Neural cell (in vitro differentiated cells): Measurements from ENCODE around the gene RSBN1.

Source experiments
- EP300 ChIP-seq: fragments of 450-650 bp; conservative IDR thresholded peaks from 2 replicates; pipeline ENCODE4 v1.6.1; 2014; ENCODE audit warnings: antibody characterized with exemption, mild to moderate bottlenecking, moderate library complexity; ENCODE audit not compliant: poor library complexity, severe bottlenecking
- EZH2 ChIP-seq: fragments of 200-600, 300-800 bp; shearing (Covaris generic), sonication (generic); IDR thresholded peaks from 2 replicates; pipeline ENCODE4 v1.6.1; 2014; ENCODE audit warnings: antibody characterized with exemption, low read length, borderline replicate concordance, mild to moderate bottlenecking; ENCODE audit not compliant: insufficient read depth, poor library complexity, severe bottlenecking
- POLR2AphosphoS5 ChIP-seq: IDR thresholded peaks from 2 replicates; pipeline ENCODE4 v1.6.1; 2012
- REST ChIP-seq: IDR thresholded peaks from 2 replicates; pipeline ENCODE4 v1.6.1; 2012; ENCODE audit warnings: borderline replicate concordance
- SMC3 ChIP-seq: fragments of 450-650 bp; conservative IDR thresholded peaks from 2 replicates; pipeline ENCODE4 v1.6.1; 2014; ENCODE audit warnings: antibody characterized with exemption, mild to moderate bottlenecking, moderate library complexity; ENCODE audit not compliant: poor library complexity
- TF ChIP-seq, protein P1 (sequence below): fragments of 450-650 bp; IDR thresholded peaks from 2 replicates; pipeline ENCODE4 v1.5.1; 2014; ENCODE audit warnings: antibody characterized with exemption, mild to moderate bottlenecking, moderate library complexity; ENCODE audit not compliant: poor library complexity, severe bottlenecking

DNA sequence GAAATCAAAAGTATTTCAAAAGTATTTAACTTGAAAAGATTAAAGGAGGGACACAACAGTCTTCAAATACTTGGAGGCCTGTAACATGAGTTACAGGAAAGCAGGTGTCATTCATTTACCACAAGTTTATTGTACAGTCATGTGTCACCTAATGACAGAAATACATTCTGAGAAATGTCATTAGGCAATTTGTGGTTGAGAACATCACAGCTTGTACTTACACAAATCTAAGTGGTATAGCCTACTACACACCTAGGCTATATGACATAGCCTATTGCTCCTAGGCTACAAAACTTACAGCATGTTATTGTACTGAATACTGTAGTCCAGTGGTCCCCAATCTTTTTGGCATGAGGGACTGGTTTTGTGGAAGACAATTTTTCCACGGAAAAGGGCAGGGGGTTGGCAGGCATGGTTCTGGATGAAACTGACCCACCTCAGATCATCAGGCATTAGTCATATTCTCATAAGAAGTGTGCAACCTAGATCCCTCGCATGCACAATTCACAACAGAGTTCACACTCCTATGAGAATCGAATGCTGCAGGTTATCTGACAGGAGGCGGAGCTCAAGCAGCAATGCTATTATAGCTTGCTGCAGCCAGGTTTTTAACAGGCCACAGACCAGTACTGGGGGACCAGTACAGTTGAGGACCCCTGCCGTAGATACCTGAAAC is 28.0 kb downstream of the RSBN1 start:
- TF ChIP-seq EP300 (no peak), EZH2 (no peak), POLR2AphosphoS5 (no peak), SMC3 (no peak), REST (no peak)
- TF ChIP-seq, protein P1, sequence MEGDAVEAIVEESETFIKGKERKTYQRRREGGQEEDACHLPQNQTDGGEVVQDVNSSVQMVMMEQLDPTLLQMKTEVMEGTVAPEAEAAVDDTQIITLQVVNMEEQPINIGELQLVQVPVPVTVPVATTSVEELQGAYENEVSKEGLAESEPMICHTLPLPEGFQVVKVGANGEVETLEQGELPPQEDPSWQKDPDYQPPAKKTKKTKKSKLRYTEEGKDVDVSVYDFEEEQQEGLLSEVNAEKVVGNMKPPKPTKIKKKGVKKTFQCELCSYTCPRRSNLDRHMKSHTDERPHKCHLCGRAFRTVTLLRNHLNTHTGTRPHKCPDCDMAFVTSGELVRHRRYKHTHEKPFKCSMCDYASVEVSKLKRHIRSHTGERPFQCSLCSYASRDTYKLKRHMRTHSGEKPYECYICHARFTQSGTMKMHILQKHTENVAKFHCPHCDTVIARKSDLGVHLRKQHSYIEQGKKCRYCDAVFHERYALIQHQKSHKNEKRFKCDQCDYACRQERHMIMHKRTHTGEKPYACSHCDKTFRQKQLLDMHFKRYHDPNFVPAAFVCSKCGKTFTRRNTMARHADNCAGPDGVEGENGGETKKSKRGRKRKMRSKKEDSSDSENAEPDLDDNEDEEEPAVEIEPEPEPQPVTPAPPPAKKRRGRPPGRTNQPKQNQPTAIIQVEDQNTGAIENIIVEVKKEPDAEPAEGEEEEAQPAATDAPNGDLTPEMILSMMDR, result no peak
